OCI-LY3 (cell line): ENCODE results near the gene DDX24.

ENCODE experiments used
- EZH2phosphoT487 ChIP-seq: fragments of 200-600 bp; shearing (Covaris generic); IDR thresholded peaks from 2 replicates; pipeline ENCODE4 v1.6.1; 2018; ENCODE audit warnings: antibody characterized with exemption, mixed run types, low read depth
- TF ChIP-seq, protein P1 (sequence below): fragments of 200-600, 300-600 bp; sonication (generic); IDR thresholded peaks from 2 replicates; pipeline ENCODE4 v1.5.1; 2014; ENCODE audit warnings: antibody characterized with exemption, low read length, low read depth

DNA sequence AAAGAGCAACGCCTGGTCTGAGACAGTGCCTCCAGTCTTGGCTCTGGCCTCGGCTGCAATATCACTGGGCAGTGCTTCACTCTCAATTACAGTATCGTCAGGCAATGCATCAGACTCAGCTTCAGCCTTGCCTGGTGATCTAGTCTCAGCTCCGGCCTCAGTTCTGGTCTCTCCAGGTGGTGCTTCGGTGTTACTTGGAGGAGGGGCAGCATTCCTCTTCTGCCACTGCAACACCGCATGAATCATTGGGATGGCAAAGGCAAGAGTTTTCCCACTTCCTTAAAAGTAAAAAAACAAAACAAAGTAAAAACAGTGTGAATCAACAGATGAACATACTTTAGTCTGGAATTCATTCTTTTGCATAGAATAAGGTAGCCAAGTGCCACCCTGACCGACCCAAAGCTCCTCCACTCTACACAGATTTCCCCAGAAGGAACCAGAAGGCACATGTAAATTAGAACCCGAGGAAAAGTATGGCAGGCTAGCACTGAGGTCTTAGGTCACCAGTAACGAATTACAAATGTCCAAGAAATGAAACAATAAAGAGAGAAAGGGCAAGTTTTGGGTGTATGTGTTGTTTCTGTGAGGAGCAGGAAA, 18.6 kb downstream of the DDX24 start:
- TF ChIP-seq, protein P1, sequence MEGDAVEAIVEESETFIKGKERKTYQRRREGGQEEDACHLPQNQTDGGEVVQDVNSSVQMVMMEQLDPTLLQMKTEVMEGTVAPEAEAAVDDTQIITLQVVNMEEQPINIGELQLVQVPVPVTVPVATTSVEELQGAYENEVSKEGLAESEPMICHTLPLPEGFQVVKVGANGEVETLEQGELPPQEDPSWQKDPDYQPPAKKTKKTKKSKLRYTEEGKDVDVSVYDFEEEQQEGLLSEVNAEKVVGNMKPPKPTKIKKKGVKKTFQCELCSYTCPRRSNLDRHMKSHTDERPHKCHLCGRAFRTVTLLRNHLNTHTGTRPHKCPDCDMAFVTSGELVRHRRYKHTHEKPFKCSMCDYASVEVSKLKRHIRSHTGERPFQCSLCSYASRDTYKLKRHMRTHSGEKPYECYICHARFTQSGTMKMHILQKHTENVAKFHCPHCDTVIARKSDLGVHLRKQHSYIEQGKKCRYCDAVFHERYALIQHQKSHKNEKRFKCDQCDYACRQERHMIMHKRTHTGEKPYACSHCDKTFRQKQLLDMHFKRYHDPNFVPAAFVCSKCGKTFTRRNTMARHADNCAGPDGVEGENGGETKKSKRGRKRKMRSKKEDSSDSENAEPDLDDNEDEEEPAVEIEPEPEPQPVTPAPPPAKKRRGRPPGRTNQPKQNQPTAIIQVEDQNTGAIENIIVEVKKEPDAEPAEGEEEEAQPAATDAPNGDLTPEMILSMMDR: no peak
- no peak for TF ChIP-seq EZH2phosphoT487
